ENCODE results near the gene H6PD.

- TF ChIP-seq POLR2AphosphoS5 (IDR thresholded peaks at IDR 0.05; ENCODE audit: low read depth, low read length) = no peak
- TF ChIP-seq POLR2A (IDR thresholded peaks at IDR 0.05; ENCODE audit: low read depth, low read length) = no peak
- TF ChIP-seq TAF1 (IDR thresholded peaks at IDR 0.05; ENCODE audit: low read depth, low read length) = no peak
- no peak for TF ChIP-seq SPI1 (IDR thresholded peaks at IDR 0.05; ENCODE audit: low read depth, low read length)
- TF ChIP-seq PAX5 (IDR thresholded peaks at IDR 0.05; ENCODE audit: insufficient read depth, low read length, severe bottlenecking) = no peak
Observed at GRCh38 chr1:9294405-9294773, 59.8 kb downstream of the H6PD start.

Measured in GM12891 (cell line).